ENCODE measurements around the gene FARS2. TPM values are rescaled to one million over a fixed set of nuclear protein-coding genes. Genes with fewer than 3 reads are reported as not detected.

The FARS2 gene
- total RNA-seq, 2 experiments from 2014 or later = 18.4 to 20.0 TPM

DNA sequence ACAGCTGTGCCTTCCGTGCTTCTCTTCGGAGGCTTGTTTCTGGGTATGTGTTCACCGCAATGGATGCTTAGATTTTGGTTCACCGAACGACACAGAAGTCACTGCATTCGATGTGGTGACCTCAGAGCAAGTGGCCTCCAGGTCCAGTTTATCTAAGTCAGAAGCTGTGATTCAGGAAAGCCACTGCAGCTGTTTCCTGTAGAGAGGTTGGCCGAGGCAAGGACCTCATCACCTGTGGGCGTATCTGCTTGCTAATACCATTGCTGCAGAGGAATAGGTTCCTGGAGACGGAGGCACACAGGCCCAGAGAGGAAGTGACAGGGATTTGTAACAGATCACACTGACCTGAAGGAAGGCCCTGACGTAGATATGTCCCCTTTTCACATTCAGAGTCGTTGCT, 82.7 kb downstream of the FARS2 start:
- peaks cover 6% of the 10 kb centered on the region for H3K4me1 Mint-ChIP-seq
- H3K27me3 Mint-ChIP-seq = no peaks in the 10 kb centered on the region
- H3K4me3 Mint-ChIP-seq = no peak overlapping the region
- DNase-seq = no peak
- peaks cover 20% of the 10 kb centered on the region for H3K36me3 Mint-ChIP-seq
- H3K27ac Mint-ChIP-seq = no peak overlapping the region
- peaks cover 2% of the 10 kb centered on the region for H3K9me3 Mint-ChIP-seq

DNA sequence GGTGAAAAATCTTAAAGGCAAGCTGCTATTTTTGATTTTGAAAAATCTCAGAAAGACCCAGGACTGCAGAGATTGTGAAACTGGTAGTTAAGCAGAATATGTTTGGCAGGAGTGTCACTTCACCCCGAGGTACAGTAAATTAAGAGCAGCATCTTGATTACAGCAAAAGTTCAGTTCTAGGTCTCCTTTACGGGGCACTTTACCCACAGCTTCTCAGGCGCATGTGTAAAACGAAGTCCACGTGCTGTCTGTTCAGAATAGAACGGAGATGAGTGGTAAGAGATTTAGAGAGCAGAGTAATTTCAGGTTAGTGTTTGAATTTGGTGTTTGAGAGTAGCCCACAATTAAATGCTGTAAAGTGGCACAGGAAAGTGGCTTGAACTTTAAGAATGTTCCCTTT, 84.0 kb downstream of the FARS2 start:
- Mint-ChIP-seq H3K27me3 (no peaks in the 10 kb centered on the region), H3K9me3 (peaks cover 2% of the 10 kb centered on the region), H3K36me3 (peaks cover 24% of the 10 kb centered on the region), H3K27ac (no peak overlapping the region), H3K4me3 (no peak overlapping the region), H3K4me1 (peaks cover 6% of the 10 kb centered on the region)
- no peak for DNase-seq

GRCh38 chr6:5351552-5352210, 90.4 kb downstream of the FARS2 start:
- H3K27me3 Mint-ChIP-seq = no peaks in the 10 kb centered on the region
- DNase-seq = no peak
- H3K4me1 Mint-ChIP-seq = peaks cover 8% of the 10 kb centered on the region
- peaks cover 32% of the 10 kb centered on the region for H3K36me3 Mint-ChIP-seq
- H3K4me3 Mint-ChIP-seq = no peak overlapping the region
- peaks cover 2% of the 10 kb centered on the region for H3K9me3 Mint-ChIP-seq
- no peak overlapping the region for H3K27ac Mint-ChIP-seq

DNA sequence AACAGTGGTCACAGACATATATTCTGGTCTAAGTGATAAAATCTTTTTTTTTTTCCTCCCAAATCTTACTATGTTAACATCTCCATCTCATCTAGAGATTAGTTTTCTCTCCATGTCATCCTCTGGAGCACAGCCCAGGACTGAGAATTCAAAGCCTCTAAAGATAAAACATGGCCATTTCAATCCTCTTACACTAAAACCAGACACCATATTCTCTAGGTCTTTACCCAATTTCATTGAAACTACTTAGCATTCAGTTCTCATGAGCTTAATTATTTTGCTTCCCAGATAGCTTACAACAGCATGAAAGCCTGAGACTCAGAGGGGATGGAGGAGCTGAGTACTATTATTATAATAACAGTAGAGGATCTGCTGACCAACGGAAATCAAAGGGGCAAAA, 92.7 kb downstream of the FARS2 start:
- H3K36me3 Mint-ChIP-seq = peaks cover 15% of the 10 kb centered on the region
- DNase-seq = no peak
- no peak overlapping the region for H3K27ac Mint-ChIP-seq
- no peaks in the 10 kb centered on the region for H3K9me3 Mint-ChIP-seq
- no peaks in the 10 kb centered on the region for H3K27me3 Mint-ChIP-seq
- H3K4me3 Mint-ChIP-seq = no peak overlapping the region
- H3K4me1 Mint-ChIP-seq = peaks cover 8% of the 10 kb centered on the region

DNA sequence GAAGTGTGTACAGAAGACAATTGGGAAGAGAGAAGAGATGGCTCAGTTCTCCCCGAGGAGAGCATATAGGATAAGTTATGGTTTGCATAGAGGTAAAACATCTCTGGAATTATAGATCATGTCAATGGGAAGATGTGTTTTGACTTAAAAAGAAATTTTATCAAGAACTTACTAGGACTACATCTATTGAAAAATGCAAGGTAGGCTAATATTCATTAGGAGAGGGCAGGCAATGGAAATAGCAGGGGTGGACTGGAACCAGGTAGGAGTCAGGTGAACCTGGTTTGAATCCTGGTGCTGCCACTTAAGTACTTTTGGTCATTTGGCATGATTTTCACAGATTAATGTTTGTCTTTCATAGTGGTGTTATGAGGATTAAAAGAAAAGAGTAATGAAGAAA, 96.2 kb downstream of the FARS2 start:
- no peak overlapping the region for H3K4me3 Mint-ChIP-seq
- no peaks in the 10 kb centered on the region for H3K27me3 Mint-ChIP-seq
- peaks cover 12% of the 10 kb centered on the region for H3K36me3 Mint-ChIP-seq
- no peaks in the 10 kb centered on the region for H3K9me3 Mint-ChIP-seq
- no peak for DNase-seq
- H3K27ac Mint-ChIP-seq = no peak overlapping the region
- peaks cover 6% of the 10 kb centered on the region for H3K4me1 Mint-ChIP-seq

- DNase-seq = no peak
- Mint-ChIP-seq H3K27ac (no peak overlapping the region), H3K4me1 (peaks cover 2% of the 10 kb centered on the region), H3K36me3 (peaks cover 11% of the 10 kb centered on the region), H3K9me3 (no peaks in the 10 kb centered on the region), H3K27me3 (no peaks in the 10 kb centered on the region), H3K4me3 (no peak overlapping the region)
Observed at GRCh38 chr6:5359417-5359816, 98.1 kb downstream of the FARS2 start.

DNA sequence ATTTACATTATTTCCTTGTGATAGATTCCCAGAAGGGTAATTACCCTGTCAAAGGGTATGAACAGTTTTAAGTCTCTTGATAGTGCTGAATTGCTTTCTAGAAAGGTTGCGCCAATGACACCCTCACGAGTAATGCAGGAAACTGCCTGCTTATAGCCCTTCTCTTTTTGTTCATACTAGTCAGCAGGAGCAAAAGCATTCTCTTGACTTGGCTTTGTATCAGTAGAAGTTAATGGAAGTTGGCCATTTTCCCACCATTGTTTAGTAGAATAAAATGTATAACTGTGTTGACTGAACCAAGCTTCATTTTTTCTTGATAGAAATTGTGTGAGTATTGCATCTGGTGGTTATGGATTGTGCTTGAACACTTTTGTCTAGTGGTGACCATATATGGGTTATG, 100.1 kb downstream of the FARS2 start:
- Mint-ChIP-seq H3K9me3 (no peaks in the 10 kb centered on the region), H3K27me3 (no peaks in the 10 kb centered on the region), H3K4me3 (no peak overlapping the region), H3K4me1 (peaks cover 2% of the 10 kb centered on the region), H3K27ac (no peak overlapping the region), H3K36me3 (peaks cover 4% of the 10 kb centered on the region)
- DNase-seq = no peak

GRCh38 chr6:5365436-5366195, 104.3 kb downstream of the FARS2 start:
- peaks cover 2% of the 10 kb centered on the region for H3K4me1 Mint-ChIP-seq
- H3K9me3 Mint-ChIP-seq = no peaks in the 10 kb centered on the region
- no peak overlapping the region for H3K27ac Mint-ChIP-seq
- no peaks in the 10 kb centered on the region for H3K27me3 Mint-ChIP-seq
- no peak overlapping the region for H3K4me3 Mint-ChIP-seq
- no peak for DNase-seq
- H3K36me3 Mint-ChIP-seq = peaks cover 8% of the 10 kb centered on the region

GRCh38 chr6:5366941-5367340, 105.6 kb downstream of the FARS2 start:
- H3K27ac Mint-ChIP-seq = no peak overlapping the region
- DNase-seq = no peak
- H3K36me3 Mint-ChIP-seq = peaks cover 12% of the 10 kb centered on the region
- no peaks in the 10 kb centered on the region for H3K27me3 Mint-ChIP-seq
- H3K9me3 Mint-ChIP-seq = no peaks in the 10 kb centered on the region
- peaks cover 2% of the 10 kb centered on the region for H3K4me1 Mint-ChIP-seq
- H3K4me3 Mint-ChIP-seq = no peak overlapping the region

DNA sequence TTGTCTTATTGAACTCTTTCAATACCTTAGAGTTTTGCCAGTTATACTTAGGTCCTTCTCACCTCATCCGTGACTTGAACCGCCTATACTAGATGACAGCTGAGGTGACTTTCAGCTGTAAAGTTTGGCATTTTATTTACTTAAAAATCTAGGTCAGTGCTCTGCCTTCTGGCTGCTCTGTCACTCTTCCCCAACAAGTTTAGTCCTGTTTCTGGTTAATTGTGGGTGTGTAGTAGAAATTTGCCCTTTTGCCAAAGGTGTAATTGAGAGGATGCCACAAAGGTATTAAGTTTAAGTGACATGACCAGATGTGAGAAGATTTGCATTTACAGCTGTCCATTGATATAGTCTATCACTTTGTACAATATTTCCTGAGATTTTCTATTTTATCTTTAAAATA, 106.2 kb downstream of the FARS2 start:
- H3K4me1 Mint-ChIP-seq = peaks cover 2% of the 10 kb centered on the region
- no peaks in the 10 kb centered on the region for H3K9me3 Mint-ChIP-seq
- no peaks in the 10 kb centered on the region for H3K27me3 Mint-ChIP-seq

GRCh38 chr6:5373430-5373829, 112.1 kb downstream of the FARS2 start:
- H3K36me3 Mint-ChIP-seq = peaks cover 11% of the 10 kb centered on the region
- no peak overlapping the region for H3K4me3 Mint-ChIP-seq
- no peaks in the 10 kb centered on the region for H3K4me1 Mint-ChIP-seq
- H3K9me3 Mint-ChIP-seq = no peaks in the 10 kb centered on the region
- DNase-seq = no peak
- H3K27ac Mint-ChIP-seq = no peak overlapping the region
- H3K27me3 Mint-ChIP-seq = no peaks in the 10 kb centered on the region

More for the DNA sequence above, 106.2 kb downstream of the FARS2 start:
- H3K4me3 Mint-ChIP-seq = no peak overlapping the region
- no peak overlapping the region for H3K27ac Mint-ChIP-seq
- H3K36me3 Mint-ChIP-seq = peaks cover 12% of the 10 kb centered on the region
- no peak for DNase-seq

- no peak overlapping the region for H3K27ac Mint-ChIP-seq
- peaks cover 6% of the 10 kb centered on the region for H3K36me3 Mint-ChIP-seq
- H3K9me3 Mint-ChIP-seq = no peaks in the 10 kb centered on the region
Observed at GRCh38 chr6:5378331-5378730, 117.0 kb downstream of the FARS2 start.

DNA sequence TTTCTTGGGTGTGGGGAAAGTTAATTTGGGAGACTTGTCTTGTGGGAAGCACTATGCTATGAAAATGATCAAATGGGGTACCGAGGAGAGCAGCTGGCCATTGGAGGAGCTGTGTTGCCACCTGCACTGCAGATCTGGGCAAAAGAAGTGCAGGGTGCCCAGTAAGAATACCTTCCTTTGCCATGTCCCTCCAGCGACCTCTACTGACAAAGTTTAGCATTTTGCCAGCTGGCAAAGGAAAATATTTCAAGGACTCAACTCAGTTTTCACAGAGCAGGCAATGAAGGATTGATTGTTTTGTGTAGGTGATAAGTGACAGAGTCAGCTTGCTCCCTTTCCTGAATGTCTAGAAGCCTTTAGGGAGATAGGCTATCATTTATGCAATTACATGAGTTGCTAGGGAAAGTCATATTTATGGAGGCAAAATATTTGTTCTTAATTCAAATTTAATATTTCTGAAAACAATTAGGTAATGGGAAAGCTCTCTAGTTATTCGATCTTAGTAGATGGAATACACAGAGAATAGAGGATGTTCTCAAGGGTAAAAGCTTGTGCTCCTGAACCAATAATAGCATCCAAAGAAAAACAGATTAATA, 118.4 kb downstream of the FARS2 start:
- no peak overlapping the region for H3K27ac Mint-ChIP-seq
- no peak for DNase-seq
- H3K4me3 Mint-ChIP-seq = no peak overlapping the region
- H3K4me1 Mint-ChIP-seq = peaks cover 3% of the 10 kb centered on the region
- H3K27me3 Mint-ChIP-seq = no peaks in the 10 kb centered on the region
- no peaks in the 10 kb centered on the region for H3K9me3 Mint-ChIP-seq
- peaks cover 6% of the 10 kb centered on the region for H3K36me3 Mint-ChIP-seq

More at GRCh38 chr6:5378331-5378730, 117.0 kb downstream of the FARS2 start:
- no peak for DNase-seq
- Mint-ChIP-seq H3K4me1 (no peaks in the 10 kb centered on the region), H3K4me3 (no peak overlapping the region), H3K27me3 (no peaks in the 10 kb centered on the region)

DNA sequence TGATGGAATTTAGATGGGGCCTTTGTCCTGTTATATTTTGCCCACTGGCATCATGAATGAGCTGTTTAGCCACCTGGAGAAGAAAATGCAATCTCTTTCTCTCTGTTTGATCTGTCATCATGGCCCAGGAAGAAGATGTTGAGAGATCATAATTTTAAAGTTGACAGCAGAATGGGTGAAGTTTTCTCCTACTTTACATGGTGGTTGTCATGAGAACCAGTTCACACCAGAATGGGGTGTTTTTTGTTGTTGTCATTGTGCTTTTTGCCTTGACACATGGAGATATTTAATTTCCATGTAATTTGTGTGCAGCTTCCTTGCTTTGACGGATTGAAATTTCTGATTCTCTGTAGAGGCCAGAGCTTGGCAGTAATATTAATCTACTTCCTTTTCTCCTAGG, 122.5 kb downstream of the FARS2 start:
- Mint-ChIP-seq H3K27ac (no peak overlapping the region), H3K9me3 (no peaks in the 10 kb centered on the region), H3K27me3 (no peaks in the 10 kb centered on the region), H3K4me1 (peaks cover 3% of the 10 kb centered on the region), H3K36me3 (peaks cover 4% of the 10 kb centered on the region), H3K4me3 (no peak overlapping the region)
- no peak for DNase-seq

DNA sequence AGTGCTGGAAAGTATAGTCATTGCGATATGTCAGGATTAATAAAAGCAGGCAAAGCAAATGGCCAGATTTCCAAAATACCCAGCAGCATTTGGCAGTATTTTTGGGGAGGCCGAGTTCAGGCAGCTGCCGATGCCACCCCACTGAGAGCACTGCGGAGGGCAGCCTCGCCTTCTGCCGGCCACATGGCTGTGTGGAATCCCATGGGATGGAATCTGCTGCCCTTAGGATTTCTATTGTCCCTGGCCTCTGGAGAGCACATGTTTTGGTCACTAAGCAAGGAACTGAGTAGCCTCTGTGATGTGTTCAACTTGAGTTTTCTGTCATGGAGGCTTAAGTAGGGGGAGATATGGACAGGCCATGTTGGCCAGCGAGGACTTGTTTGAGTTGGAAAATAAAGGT, 123.0 kb downstream of the FARS2 start:
- Mint-ChIP-seq H3K4me3 (no peak overlapping the region), H3K27ac (no peak overlapping the region), H3K27me3 (no peaks in the 10 kb centered on the region), H3K4me1 (peaks cover 3% of the 10 kb centered on the region), H3K36me3 (peaks cover 4% of the 10 kb centered on the region), H3K9me3 (no peaks in the 10 kb centered on the region)
- DNase-seq = no peak

All from activated naive CD8-positive, alpha-beta T cell treated with anti-CD3 and anti-CD28 coated beads for 36 hours (primary cell).